Measurements from ENCODE around the gene FERMT2.

Gene FERMT2

GRCh38 chr14:52902971-52903619 is 47.8 kb downstream of the FERMT2 start:
- no peak for DNase-seq (ENCODE audit: low read depth in 2 of 2)

- no peak for DNase-seq (ENCODE audit: low read depth in 2 of 2)
Observed at GRCh38 chr14:52901357-52901980, 49.4 kb downstream of the FERMT2 start.

- DNase-seq (ENCODE audit: low read depth in 2 of 2), result no peak
Observed at GRCh38 chr14:52900731-52901130, 50.1 kb downstream of the FERMT2 start.

- no peak for DNase-seq (ENCODE audit: low read depth in 2 of 2)
Observed at GRCh38 chr14:52898496-52898895, 52.4 kb downstream of the FERMT2 start.

GRCh38 chr14:52895000-52895399 is 55.9 kb downstream of the FERMT2 start:
- DNase-seq (ENCODE audit: low read depth in 2 of 2), result no peak

GRCh38 chr14:52891800-52892199 is 59.0 kb downstream of the FERMT2 start:
- DNase-seq (ENCODE audit: low read depth in 2 of 2), result no peak

GRCh38 chr14:52888839-52889838 is 61.7 kb downstream of the FERMT2 start:
- DNase-seq (ENCODE audit: low read depth in 2 of 2), result no peak

- DNase-seq (ENCODE audit: low read depth in 2 of 2), result no peak
Observed at GRCh38 chr14:52888159-52888558, 62.7 kb downstream of the FERMT2 start.

- no peak for DNase-seq (ENCODE audit: low read depth in 2 of 2)
Observed at GRCh38 chr14:52885230-52885629, 65.6 kb downstream of the FERMT2 start.

- DNase-seq (ENCODE audit: low read depth in 2 of 2), result no peak
Observed at GRCh38 chr14:52883658-52884057, 67.2 kb downstream of the FERMT2 start.

- no peak for DNase-seq (ENCODE audit: low read depth in 2 of 2)
Observed at GRCh38 chr14:52882824-52883223, 68.0 kb downstream of the FERMT2 start.

- DNase-seq (ENCODE audit: low read depth in 2 of 2), result no peak
Observed at GRCh38 chr14:52879958-52880357, 70.9 kb downstream of the FERMT2 start.

GRCh38 chr14:52878946-52879345 is 71.9 kb downstream of the FERMT2 start:
- DNase-seq (ENCODE audit: low read depth in 2 of 2), result no peak

- no peak for DNase-seq (ENCODE audit: low read depth in 2 of 2)
Observed at GRCh38 chr14:52878469-52878868, 72.4 kb downstream of the FERMT2 start.

- no peak for DNase-seq (ENCODE audit: low read depth in 2 of 2)
Observed at GRCh38 chr14:52877628-52878027, 73.2 kb downstream of the FERMT2 start.

- no peak for DNase-seq (ENCODE audit: low read depth in 2 of 2)
Observed at GRCh38 chr14:52876806-52877205, 74.0 kb downstream of the FERMT2 start.

- no peak for DNase-seq (ENCODE audit: low read depth in 2 of 2)
Observed at GRCh38 chr14:52876311-52876710, 74.5 kb downstream of the FERMT2 start.

- DNase-seq (ENCODE audit: low read depth in 2 of 2), result no peak
Observed at GRCh38 chr14:52875707-52876106, 75.1 kb downstream of the FERMT2 start.

- no peak for DNase-seq (ENCODE audit: low read depth in 2 of 2)
Observed at GRCh38 chr14:52874389-52874788, 76.5 kb downstream of the FERMT2 start.

GRCh38 chr14:52873694-52874093 is 77.2 kb downstream of the FERMT2 start:
- no peak for DNase-seq (ENCODE audit: low read depth in 2 of 2)

GRCh38 chr14:52873065-52873464 is 77.8 kb downstream of the FERMT2 start:
- no peak for DNase-seq (ENCODE audit: low read depth in 2 of 2)

- no peak for DNase-seq (ENCODE audit: low read depth in 2 of 2)
Observed at GRCh38 chr14:52871606-52872005, 79.2 kb downstream of the FERMT2 start.
